Neural cell (in vitro differentiated cells): ENCODE data around the gene KCNJ4. TPM values are rescaled to one million over a fixed set of nuclear protein-coding genes. Genes with fewer than 3 reads are reported as not detected.

ENCODE experiments used
- H2AFZ ChIP-seq: fragments of 200-600, 300-800 bp; sonication (generic), shearing (Covaris generic); 2 replicates; pipeline ENCODE4 v1.6.0; 2014; ENCODE audit warnings: low read depth, mild to moderate bottlenecking, antibody characterized with exemption, low read length, moderate library complexity
- H3F3A ChIP-seq: fragments of 200-600 bp; shearing (Covaris generic); 2 replicates; pipeline ENCODE4 v1.6.1; 2016; ENCODE audit warnings: mild to moderate bottlenecking, moderate library complexity, mixed read lengths, antibody characterized with exemption, low read length; ENCODE audit not compliant: insufficient read depth, poor library complexity, severe bottlenecking
- H3K27ac ChIP-seq: fragments of 200-600, 300-800 bp; sonication (generic), shearing (Covaris generic); 2 replicates; pipeline ENCODE4 v1.5.1; 2014; ENCODE audit warnings: mild to moderate bottlenecking, low read length, moderate library complexity
- H3K27me3 ChIP-seq: fragments of 300-800, 200-600 bp; sonication (generic), shearing (Covaris generic); 2 replicates; pipeline ENCODE4 v1.6.0; 2014; ENCODE audit warnings: mild to moderate bottlenecking, low read depth, low read length, moderate library complexity; ENCODE audit not compliant: insufficient read depth
- H3K36me3 ChIP-seq: fragments of 300-800, 200-600 bp; sonication (generic), shearing (Covaris generic); 2 replicates; pipeline ENCODE4 v1.5.1; 2014; ENCODE audit warnings: mild to moderate bottlenecking, antibody characterized with exemption, low read length, moderate library complexity; ENCODE audit not compliant: insufficient read depth
- H3K4me2 ChIP-seq: fragments of 300-800, 200-600 bp; sonication (generic), shearing (Covaris generic); 2 replicates; pipeline ENCODE4 v1.6.0; 2014; ENCODE audit warnings: mild to moderate bottlenecking, low read length
- H3K4me3 ChIP-seq: fragments of 300-800, 200-600 bp; sonication (generic), shearing (Covaris generic); 2 replicates; pipeline ENCODE4 v1.5.1; 2014; ENCODE audit warnings: mild to moderate bottlenecking, low read length, moderate library complexity
- H3K79me2 ChIP-seq: fragments of 200-600 bp; shearing (Covaris generic); replicated peaks from 2 replicates; pipeline ENCODE4 v1.6.0; 2014; ENCODE audit warnings: mild to moderate bottlenecking, low read length, moderate library complexity; ENCODE audit not compliant: insufficient read depth
- H3K9ac ChIP-seq: fragments of 300-800, 200-600 bp; sonication (generic), shearing (Covaris generic); 2 replicates; pipeline ENCODE4 v1.6.1; 2016; ENCODE audit warnings: mild to moderate bottlenecking, low read length, mixed read lengths
- H3K9me2 ChIP-seq: fragments of 200-600 bp; shearing (Covaris generic); 2 replicates; pipeline ENCODE4 v1.6.1; 2016; ENCODE audit warnings: mild to moderate bottlenecking, low read length, mixed read lengths; ENCODE audit not compliant: insufficient read depth
- H3K9me3 ChIP-seq: fragments of 200-600, 300-800 bp; sonication (generic), shearing (Covaris generic); 2 replicates; pipeline ENCODE4 v1.6.1; 2016; ENCODE audit warnings: mild to moderate bottlenecking, mixed run types, low read length, moderate library complexity, mixed read lengths
- H4K20me1 ChIP-seq: fragments of 200-600 bp; shearing (Covaris generic); 2 replicates; pipeline ENCODE4 v1.6.1; 2016; ENCODE audit warnings: mild to moderate bottlenecking, mixed run types; ENCODE audit not compliant: insufficient read depth
- EP300 ChIP-seq: fragments of 450-650 bp; conservative IDR thresholded peaks from 2 replicates; pipeline ENCODE4 v1.6.1; 2014; ENCODE audit warnings: antibody characterized with exemption, mild to moderate bottlenecking, moderate library complexity; ENCODE audit not compliant: poor library complexity, severe bottlenecking
- EZH2 ChIP-seq: fragments of 200-600, 300-800 bp; shearing (Covaris generic), sonication (generic); IDR thresholded peaks from 2 replicates; pipeline ENCODE4 v1.6.1; 2014; ENCODE audit warnings: antibody characterized with exemption, low read length, borderline replicate concordance, mild to moderate bottlenecking; ENCODE audit not compliant: insufficient read depth, poor library complexity, severe bottlenecking
- MXI1 ChIP-seq: fragments of 450-650 bp; conservative IDR thresholded peaks from 2 replicates; pipeline ENCODE4 v1.6.1; 2014; ENCODE audit warnings: antibody characterized with exemption, mild to moderate bottlenecking; ENCODE audit not compliant: poor library complexity, severe bottlenecking
- POLR2AphosphoS5 ChIP-seq: IDR thresholded peaks from 2 replicates; pipeline ENCODE4 v1.6.1; 2012
- RAD21 ChIP-seq: fragments of 450-650 bp; conservative IDR thresholded peaks from 2 replicates; pipeline ENCODE4 v1.6.1; 2014; ENCODE audit warnings: antibody characterized with exemption, mild to moderate bottlenecking, moderate library complexity
- SMC3 ChIP-seq: fragments of 450-650 bp; conservative IDR thresholded peaks from 2 replicates; pipeline ENCODE4 v1.6.1; 2014; ENCODE audit warnings: antibody characterized with exemption, mild to moderate bottlenecking, moderate library complexity; ENCODE audit not compliant: poor library complexity
- TAF1 ChIP-seq: IDR thresholded peaks from 2 replicates; pipeline ENCODE4 v1.6.1; 2012; ENCODE audit warnings: low read depth
- polyA plus RNA-seq: library from polyadenylated mRNA; depleted of rRNA; stranded (reverse); fragments of >200 nt; gene quantifications from 2 replicates; pipeline ENCODE4 v1.2.3, GENCODE V29; 2014
- TF ChIP-seq, protein P1 (sequence below): IDR thresholded peaks from 2 replicates; pipeline ENCODE4 v1.6.1; 2012; ENCODE audit warnings: borderline replicate concordance
- TF ChIP-seq, protein P2 (sequence below): fragments of 450-650 bp; IDR thresholded peaks from 2 replicates; pipeline ENCODE4 v1.5.1; 2014; ENCODE audit warnings: antibody characterized with exemption, mild to moderate bottlenecking, moderate library complexity; ENCODE audit not compliant: poor library complexity, severe bottlenecking

Gene KCNJ4
- polyA plus RNA-seq, 1 donor from 2014 or later, result 1.7 TPM

GRCh38 chr22:38461057-38461413 is 6.0 kb upstream of the KCNJ4 start:
- Histone ChIP-seq H3K27ac (peak overlapping the region; percentile 23), H3K27me3 (no peaks in the 10 kb centered on the region), H3K4me2 (peak overlapping the region; percentile 54), H3K4me3 (peak overlapping the region; percentile 59), H2AFZ (peak overlapping the region; percentile 6), H3F3A (no peaks in the 10 kb centered on the region), H3K36me3 (no peaks in the 10 kb centered on the region), H3K79me2 (no peaks in the 10 kb centered on the region), H3K9me2 (no peaks in the 10 kb centered on the region), H3K9ac (peak overlapping the region; percentile 40), H4K20me1 (no peaks in the 10 kb centered on the region), H3K9me3 (no peaks in the 10 kb centered on the region)
- no peak for TF ChIP-seq EP300
- TF ChIP-seq RAD21, result no peak
- TF ChIP-seq, protein P1, sequence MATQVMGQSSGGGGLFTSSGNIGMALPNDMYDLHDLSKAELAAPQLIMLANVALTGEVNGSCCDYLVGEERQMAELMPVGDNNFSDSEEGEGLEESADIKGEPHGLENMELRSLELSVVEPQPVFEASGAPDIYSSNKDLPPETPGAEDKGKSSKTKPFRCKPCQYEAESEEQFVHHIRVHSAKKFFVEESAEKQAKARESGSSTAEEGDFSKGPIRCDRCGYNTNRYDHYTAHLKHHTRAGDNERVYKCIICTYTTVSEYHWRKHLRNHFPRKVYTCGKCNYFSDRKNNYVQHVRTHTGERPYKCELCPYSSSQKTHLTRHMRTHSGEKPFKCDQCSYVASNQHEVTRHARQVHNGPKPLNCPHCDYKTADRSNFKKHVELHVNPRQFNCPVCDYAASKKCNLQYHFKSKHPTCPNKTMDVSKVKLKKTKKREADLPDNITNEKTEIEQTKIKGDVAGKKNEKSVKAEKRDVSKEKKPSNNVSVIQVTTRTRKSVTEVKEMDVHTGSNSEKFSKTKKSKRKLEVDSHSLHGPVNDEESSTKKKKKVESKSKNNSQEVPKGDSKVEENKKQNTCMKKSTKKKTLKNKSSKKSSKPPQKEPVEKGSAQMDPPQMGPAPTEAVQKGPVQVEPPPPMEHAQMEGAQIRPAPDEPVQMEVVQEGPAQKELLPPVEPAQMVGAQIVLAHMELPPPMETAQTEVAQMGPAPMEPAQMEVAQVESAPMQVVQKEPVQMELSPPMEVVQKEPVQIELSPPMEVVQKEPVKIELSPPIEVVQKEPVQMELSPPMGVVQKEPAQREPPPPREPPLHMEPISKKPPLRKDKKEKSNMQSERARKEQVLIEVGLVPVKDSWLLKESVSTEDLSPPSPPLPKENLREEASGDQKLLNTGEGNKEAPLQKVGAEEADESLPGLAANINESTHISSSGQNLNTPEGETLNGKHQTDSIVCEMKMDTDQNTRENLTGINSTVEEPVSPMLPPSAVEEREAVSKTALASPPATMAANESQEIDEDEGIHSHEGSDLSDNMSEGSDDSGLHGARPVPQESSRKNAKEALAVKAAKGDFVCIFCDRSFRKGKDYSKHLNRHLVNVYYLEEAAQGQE, result no peak
- no peak for TF ChIP-seq TAF1
- TF ChIP-seq, protein P2, sequence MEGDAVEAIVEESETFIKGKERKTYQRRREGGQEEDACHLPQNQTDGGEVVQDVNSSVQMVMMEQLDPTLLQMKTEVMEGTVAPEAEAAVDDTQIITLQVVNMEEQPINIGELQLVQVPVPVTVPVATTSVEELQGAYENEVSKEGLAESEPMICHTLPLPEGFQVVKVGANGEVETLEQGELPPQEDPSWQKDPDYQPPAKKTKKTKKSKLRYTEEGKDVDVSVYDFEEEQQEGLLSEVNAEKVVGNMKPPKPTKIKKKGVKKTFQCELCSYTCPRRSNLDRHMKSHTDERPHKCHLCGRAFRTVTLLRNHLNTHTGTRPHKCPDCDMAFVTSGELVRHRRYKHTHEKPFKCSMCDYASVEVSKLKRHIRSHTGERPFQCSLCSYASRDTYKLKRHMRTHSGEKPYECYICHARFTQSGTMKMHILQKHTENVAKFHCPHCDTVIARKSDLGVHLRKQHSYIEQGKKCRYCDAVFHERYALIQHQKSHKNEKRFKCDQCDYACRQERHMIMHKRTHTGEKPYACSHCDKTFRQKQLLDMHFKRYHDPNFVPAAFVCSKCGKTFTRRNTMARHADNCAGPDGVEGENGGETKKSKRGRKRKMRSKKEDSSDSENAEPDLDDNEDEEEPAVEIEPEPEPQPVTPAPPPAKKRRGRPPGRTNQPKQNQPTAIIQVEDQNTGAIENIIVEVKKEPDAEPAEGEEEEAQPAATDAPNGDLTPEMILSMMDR, result no peak
- TF ChIP-seq POLR2AphosphoS5, result no peak
- TF ChIP-seq MXI1, result no peak
- TF ChIP-seq EZH2, result no peak
- TF ChIP-seq SMC3, result no peak

DNA sequence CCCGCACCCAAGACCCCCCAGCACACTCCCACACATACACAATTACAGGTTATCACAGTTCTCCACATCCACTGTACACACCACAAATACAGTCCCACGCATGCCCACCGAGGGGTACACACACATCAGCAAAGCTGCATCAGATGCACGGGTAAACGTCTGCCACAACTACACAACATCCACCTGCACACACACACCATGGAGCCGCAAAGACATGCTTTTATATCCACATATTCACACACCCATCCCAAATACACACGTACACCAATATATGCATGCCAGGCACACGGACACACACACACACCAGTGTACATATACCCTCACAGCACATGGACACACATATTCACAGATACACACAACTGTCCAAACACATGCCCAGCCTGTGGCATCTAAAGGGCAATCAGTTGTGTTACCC is 5.4 kb upstream of the KCNJ4 start:
- H3K27me3 ChIP-seq, result no peaks in the 10 kb centered on the region
- peak overlapping the region; percentile 23 for H3K27ac ChIP-seq

More for the DNA sequence above, 5.4 kb upstream of the KCNJ4 start:
- H3K9me2 ChIP-seq, result no peaks in the 10 kb centered on the region
- no peaks in the 10 kb centered on the region for H3F3A ChIP-seq
- H3K4me2 ChIP-seq, result no peak overlapping the region
- no peaks in the 10 kb centered on the region for H3K79me2 ChIP-seq
- H3K9me3 ChIP-seq, result no peaks in the 10 kb centered on the region
- no peaks in the 10 kb centered on the region for H3K36me3 ChIP-seq
- H4K20me1 ChIP-seq, result no peaks in the 10 kb centered on the region
- TF ChIP-seq TAF1 (no peak), RAD21 (no peak), EZH2 (no peak), POLR2AphosphoS5 (no peak), MXI1 (no peak), EP300 (no peak), SMC3 (no peak)
- TF ChIP-seq, protein P1, result no peak
- TF ChIP-seq, protein P2, result no peak
- peak overlapping the region; percentile 15 for H3K4me3 ChIP-seq
- no peak overlapping the region for H2AFZ ChIP-seq
- H3K9ac ChIP-seq, result peak overlapping the region; percentile 40
